Esophagus squamous epithelium (tissue), 4 donors: Measurements from ENCODE around the gene UHRF2.

ENCODE experiments used
- CTCF ChIP-seq, 6 experiments: fragments of 450-650 bp in 4 of 6; fragments of 200-600 bp in 2 of 6; sonication (generic) in 2 of 6; IDR thresholded peaks; one replicate each; pipeline ENCODE4 v1.5.1; 2016 to 2019; ENCODE audit warnings: antibody characterized with exemption in 6 of 6, mild to moderate bottlenecking in 4 of 6, moderate library complexity in 4 of 6
- POLR2A ChIP-seq, 4 donors: fragments of 450-650 bp; IDR thresholded peaks; one replicate each; pipeline ENCODE4 v1.6.1; 2017; ENCODE audit warnings: antibody characterized with exemption in 4 of 4, mild to moderate bottlenecking in 4 of 4, moderate library complexity in 3 of 4

DNA sequence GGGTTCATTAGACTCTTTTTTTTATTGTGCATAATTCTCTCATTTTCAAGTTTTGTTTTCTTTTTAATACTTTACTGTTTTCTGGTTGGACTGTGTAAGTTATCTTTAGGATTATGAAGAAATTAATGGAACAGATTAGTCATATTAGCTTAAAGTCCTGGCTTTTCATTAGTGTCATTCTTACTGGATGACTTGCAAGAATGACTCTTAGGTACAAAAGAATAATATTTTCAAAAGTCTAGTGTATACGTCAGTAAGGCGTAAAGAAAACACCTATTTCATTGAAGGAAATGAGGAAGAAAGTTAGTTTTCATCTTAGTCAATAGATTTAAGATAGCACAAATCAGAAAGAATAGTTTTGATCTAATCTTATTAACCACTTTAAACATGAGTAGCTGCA lies 20.4 kb downstream of the UHRF2 start:
- TF ChIP-seq CTCF (IDR thresholded peaks at IDR 0.05) (no peak), POLR2A (IDR thresholded peaks at IDR 0.05) (no peak)
